ENCODE results near the gene SCUBE3. TPM values are rescaled to one million over a fixed set of nuclear protein-coding genes. Genes with fewer than 3 reads are reported as not detected.

Gene SCUBE3
- total and polyA plus RNA-seq, 2 of the 13 experiments (the other 11 are each of a cell fraction or from before 2014, with no cell fraction given): not detected

DNA sequence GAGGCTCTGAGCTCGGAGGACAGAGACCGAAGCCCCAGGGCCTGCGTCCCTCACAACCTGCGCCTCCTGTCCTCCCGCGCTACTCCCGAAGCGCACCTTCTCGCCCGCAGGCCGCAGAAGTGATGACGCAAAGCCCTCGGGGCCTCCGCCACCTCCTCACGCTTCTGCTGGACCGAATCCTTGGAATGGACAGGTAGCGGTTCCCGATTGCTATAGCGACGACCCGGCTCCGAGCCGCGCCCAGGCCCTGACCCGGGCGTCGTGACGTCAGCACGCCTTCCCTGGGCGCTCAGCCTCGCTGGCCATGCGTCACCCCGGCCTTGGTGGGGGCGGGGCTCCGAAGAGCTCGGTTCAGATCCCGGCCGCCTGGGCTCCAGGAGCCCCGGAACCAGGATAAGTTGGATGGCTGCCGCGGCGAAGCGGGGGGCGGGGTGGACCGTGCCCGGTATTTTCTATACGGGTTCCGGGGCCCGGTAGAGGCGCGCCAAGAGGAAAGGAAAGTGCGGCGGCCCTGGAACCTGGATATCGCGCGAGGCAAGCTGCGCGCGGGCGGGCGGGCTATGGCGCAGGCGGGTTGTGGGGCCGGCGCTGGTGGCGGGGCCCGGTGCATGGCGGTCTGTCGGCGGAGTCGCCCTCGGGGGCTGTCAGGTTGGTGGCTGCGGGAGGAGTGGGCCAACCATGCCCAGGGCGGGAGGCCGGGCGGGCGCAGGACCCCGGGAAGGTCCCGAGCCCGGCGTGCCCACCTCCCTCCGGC lies 45.6 kb downstream of the SCUBE3 start, which contains the start of gene ZNF76 (continued):
- TF ChIP-seq, protein P1, sequence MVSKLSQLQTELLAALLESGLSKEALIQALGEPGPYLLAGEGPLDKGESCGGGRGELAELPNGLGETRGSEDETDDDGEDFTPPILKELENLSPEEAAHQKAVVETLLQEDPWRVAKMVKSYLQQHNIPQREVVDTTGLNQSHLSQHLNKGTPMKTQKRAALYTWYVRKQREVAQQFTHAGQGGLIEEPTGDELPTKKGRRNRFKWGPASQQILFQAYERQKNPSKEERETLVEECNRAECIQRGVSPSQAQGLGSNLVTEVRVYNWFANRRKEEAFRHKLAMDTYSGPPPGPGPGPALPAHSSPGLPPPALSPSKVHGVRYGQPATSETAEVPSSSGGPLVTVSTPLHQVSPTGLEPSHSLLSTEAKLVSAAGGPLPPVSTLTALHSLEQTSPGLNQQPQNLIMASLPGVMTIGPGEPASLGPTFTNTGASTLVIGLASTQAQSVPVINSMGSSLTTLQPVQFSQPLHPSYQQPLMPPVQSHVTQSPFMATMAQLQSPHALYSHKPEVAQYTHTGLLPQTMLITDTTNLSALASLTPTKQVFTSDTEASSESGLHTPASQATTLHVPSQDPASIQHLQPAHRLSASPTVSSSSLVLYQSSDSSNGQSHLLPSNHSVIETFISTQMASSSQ (IDR thresholded peaks at IDR 0.05; ENCODE audit: low read depth): no peak
- TF ChIP-seq, protein P1 (CRISPR knock-in tag; IDR thresholded peaks at IDR 0.05; ENCODE audit: borderline replicate concordance): peak; percentile 90
- peak; percentile 98 for TF ChIP-seq ZBTB7B (CRISPR knock-in tag; IDR thresholded peaks at IDR 0.05)
- no peak for TF ChIP-seq ZNF570 (CRISPR knock-in tag; IDR thresholded peaks at IDR 0.05; ENCODE audit: borderline replicate concordance)
- no peak for TF ChIP-seq CHD4 (IDR thresholded peaks at IDR 0.05; ENCODE audit: borderline replicate concordance, low read length)
- no peak for TF ChIP-seq SMC3 (IDR thresholded peaks at IDR 0.05; ENCODE audit: low read length)
- TF ChIP-seq MLLT10 (CRISPR knock-in tag; IDR thresholded peaks at IDR 0.05): no peak
- TF ChIP-seq, protein P2, sequence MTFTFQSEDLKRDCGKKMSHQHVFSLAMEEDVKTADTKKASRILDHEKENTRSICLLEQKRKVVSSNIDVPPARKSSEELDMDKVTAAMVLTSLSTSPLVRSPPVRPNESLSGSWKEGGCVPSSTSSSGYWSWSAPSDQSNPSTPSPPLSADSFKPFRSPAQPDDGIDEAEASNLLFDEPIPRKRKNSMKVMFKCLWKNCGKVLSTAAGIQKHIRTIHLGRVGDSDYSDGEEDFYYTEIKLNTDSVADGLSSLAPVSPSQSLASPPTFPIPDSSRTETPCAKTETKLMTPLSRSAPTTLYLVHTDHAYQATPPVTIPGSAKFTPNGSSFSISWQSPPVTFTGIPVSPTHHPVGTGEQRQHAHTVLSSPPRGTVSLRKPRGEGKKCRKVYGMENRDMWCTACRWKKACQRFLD (CRISPR knock-in tag; IDR thresholded peaks at IDR 0.05; ENCODE audit: borderline replicate concordance): peak; percentile 70; the same call in 1 of the 2 replicates
- TF ChIP-seq ZFP1 (CRISPR knock-in tag; IDR thresholded peaks at IDR 0.05): peak; percentile 90; the same call in 1 of the 2 replicates
- TF ChIP-seq ZNF616 (CRISPR knock-in tag; IDR thresholded peaks at IDR 0.05; ENCODE audit: low read depth): peak; percentile 58; the same call in 1 of the 2 replicates
- TF ChIP-seq, protein P3, sequence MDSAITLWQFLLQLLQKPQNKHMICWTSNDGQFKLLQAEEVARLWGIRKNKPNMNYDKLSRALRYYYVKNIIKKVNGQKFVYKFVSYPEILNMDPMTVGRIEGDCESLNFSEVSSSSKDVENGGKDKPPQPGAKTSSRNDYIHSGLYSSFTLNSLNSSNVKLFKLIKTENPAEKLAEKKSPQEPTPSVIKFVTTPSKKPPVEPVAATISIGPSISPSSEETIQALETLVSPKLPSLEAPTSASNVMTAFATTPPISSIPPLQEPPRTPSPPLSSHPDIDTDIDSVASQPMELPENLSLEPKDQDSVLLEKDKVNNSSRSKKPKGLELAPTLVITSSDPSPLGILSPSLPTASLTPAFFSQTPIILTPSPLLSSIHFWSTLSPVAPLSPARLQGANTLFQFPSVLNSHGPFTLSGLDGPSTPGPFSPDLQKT (CRISPR knock-in tag; IDR thresholded peaks at IDR 0.05; ENCODE audit: borderline replicate concordance): 0 out of 2 replicates have a peak, but pooled peaks have one; percentile 66
- peak; percentile 79; the same call in 1 of the 2 replicates for TF ChIP-seq ZNF335 (CRISPR knock-in tag; IDR thresholded peaks at IDR 0.05)
- TF ChIP-seq ZNF83 (CRISPR knock-in tag; IDR thresholded peaks at IDR 0.05; ENCODE audit: borderline replicate concordance): peak; percentile 4; the same call in 1 of the 2 replicates
- TF ChIP-seq MTF1 (CRISPR knock-in tag; IDR thresholded peaks at IDR 0.05): peak; percentile 89; the same call in 1 of the 2 replicates
- TF ChIP-seq, protein P4, sequence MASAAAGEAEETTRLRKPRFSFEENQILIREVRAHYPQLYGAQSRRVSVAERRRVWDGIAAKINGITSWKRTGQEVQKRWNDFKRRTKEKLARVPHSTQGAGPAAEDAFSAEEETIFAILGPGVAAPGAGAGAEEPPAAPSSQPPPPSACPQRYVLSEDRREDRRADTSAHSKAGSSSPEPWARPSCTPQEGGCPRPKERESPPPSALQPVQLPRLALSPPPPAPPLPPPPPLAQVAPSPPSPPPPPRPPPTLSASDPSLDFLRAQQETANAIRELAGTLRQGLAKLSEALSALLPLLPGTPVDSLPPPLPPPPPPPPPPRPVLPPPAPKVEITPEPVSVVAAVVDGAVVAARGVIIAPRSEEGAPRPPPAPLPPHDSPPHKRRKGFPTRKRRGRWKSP (CRISPR knock-in tag; IDR thresholded peaks at IDR 0.05): peak; percentile 96
- TF ChIP-seq THAP11 (CRISPR knock-in tag; IDR thresholded peaks at IDR 0.05): peak; percentile 92
- TF ChIP-seq SRY (CRISPR knock-in tag; IDR thresholded peaks at IDR 0.05): peak; percentile 70; the same call in 1 of the 2 replicates
- TF ChIP-seq CHD2 (IDR thresholded peaks at IDR 0.05; ENCODE audit: low read depth, low read length): peak; percentile 81
- TF ChIP-seq ZNF792 (CRISPR knock-in tag; IDR thresholded peaks at IDR 0.05): peak; percentile 74; the same call in 1 of the 2 replicates
- peak; percentile 94 for TF ChIP-seq HNRNPLL (IDR thresholded peaks at IDR 0.05; ENCODE audit: low read depth, low read length, poor library complexity, severe bottlenecking)
